ENCODE measurements around the gene BTBD18. TPM values are rescaled to one million over a fixed set of nuclear protein-coding genes. Genes with fewer than 3 reads are reported as not detected.

Gene BTBD18
- total and polyA plus RNA-seq, 2 of the 13 experiments (the other 11 are each of a cell fraction or from before 2014, with no cell fraction given): not detected

DNA sequence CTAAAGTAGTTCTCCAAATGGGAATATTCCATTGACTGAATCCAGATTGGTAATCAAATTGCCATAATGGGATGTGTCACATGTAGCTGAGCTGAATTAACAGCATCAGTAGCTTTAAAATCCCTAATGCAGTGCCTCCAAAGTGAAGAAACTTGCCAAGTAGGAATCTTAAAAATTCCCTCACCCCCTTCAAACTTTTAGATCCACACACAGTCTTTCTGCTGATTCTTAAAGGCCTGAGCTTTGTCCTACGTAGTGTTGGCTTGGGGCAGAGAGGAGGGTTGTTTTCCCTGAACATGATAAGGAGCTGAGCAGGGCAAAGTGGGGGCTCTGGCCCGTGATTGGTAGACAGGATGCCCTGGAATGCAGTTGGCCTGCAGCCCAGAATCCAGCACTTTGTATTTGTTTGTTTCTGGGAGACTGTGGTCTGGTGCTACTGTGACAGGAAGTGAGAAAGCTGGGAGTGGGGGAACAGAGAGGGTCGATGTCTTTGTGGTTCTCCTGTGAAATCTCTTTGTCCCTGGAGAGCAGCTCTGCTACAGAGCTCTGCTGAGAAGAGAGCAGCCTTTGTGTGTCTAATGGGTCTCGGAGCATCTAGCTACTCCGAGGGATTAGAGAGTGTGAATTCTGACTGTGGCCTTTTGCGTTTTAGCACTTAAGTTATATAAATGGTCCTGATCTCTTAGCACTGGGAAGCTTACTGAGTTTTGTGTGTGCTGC lies 26.9 kb upstream of the BTBD18 start (continued):
- TF ChIP-seq MTA3 (CRISPR knock-in tag; IDR thresholded peaks at IDR 0.05): no peak
- peak; percentile 90 for TF ChIP-seq ARID5B (CRISPR knock-in tag; IDR thresholded peaks at IDR 0.05)
- no peak for TF ChIP-seq ZBTB10 (CRISPR knock-in tag; IDR thresholded peaks at IDR 0.05; ENCODE audit: borderline replicate concordance)
- TF ChIP-seq MLXIP (CRISPR knock-in tag; IDR thresholded peaks at IDR 0.05; ENCODE audit: borderline replicate concordance): no peak
- TF ChIP-seq NFKB2 (CRISPR knock-in tag; IDR thresholded peaks at IDR 0.05; ENCODE audit: borderline replicate concordance): no peak
- peak; percentile 38; the same call in 1 of the 2 replicates for TF ChIP-seq ZBTB39 (CRISPR knock-in tag; IDR thresholded peaks at IDR 0.05)
- TF ChIP-seq REPIN1 (CRISPR knock-in tag; IDR thresholded peaks at IDR 0.05; ENCODE audit: borderline replicate concordance, low read depth): no peak; the same call in 1 of the 2 replicates
- TF ChIP-seq ZNF619 (CRISPR knock-in tag; IDR thresholded peaks at IDR 0.05): no peak
- TF ChIP-seq TBP (CRISPR knock-in tag; IDR thresholded peaks at IDR 0.05): no peak
- TF ChIP-seq MNT (IDR thresholded peaks at IDR 0.05): peak; percentile 31; the same call in 1 of the 2 replicates

Measured in HepG2 (cell line).